Colon (tissue), 2 donors: ENCODE measurements around the gene BTG1.
"Not testable (repeated sequence)": the region's sequence is repeated elsewhere in the genome, so short reads cannot be mapped to it uniquely, and the experiment has no call there.

Source experiments
- FAIRE-seq: peaks from 2 replicates; lab custom pipeline; 2012; peaks lifted over from hg19 to GRCh38; lab: Jason Lieb, UNC
- donor health status: control.
- donor health status: control.

Gene BTG1

GRCh38 chr12:92147491-92147890, 1.8 kb upstream of the BTG1 start:
- FAIRE-seq = no peak

- no peak for FAIRE-seq
Measured at GRCh38 chr12:92146497-92147224, 1.0 kb upstream of the BTG1 start.

- no peak for FAIRE-seq
Measured at GRCh38 chr12:92145481-92145730, 240 bp downstream of the BTG1 start.

DNA sequence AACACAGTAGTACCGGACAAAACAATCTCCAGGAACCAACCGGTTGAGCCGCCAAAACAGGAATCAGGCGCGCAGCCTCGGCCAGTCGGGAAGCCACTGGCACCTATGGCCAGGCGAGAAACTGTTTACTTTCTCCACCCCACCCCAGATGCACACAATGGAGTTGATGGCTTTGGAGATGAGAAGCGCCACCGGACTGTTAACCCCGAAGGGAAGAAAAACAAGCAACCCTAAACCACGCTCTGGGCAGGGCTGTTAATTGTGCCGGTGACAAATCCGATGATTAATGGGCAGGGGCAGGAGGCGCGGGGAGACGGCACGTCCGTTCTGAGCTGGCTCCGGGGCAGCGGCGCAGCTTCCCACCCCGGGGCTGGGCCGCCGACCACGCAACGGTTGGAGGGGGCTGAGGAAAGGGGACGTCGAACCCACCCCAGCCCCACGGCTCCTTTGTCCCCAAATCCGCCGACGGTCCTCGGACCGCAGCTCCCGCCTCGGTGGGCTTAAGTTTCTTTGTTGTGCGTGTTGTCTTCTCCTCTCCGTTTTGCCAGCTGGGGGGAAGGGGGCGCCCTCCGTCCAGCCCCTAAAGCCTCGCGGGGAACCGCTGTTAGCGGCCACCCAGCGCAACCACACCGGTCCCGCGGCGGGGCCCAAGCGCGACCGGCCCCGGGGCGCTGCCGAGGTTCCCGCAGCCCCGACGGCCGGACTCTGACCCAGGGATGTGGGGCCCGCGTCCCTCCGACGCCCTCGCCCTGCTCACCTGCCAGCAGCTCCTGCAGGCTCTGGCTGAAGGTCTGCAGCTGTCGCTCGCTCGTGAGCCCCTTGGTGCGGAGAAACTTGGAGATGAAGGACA, 790 bp downstream of the BTG1 start:
- FAIRE-seq = no peak

GRCh38 chr12:92143686-92144630, 1.7 kb downstream of the BTG1 start:
- no peak for FAIRE-seq

GRCh38 chr12:92143258-92143657, 2.4 kb downstream of the BTG1 start:
- FAIRE-seq = no peak

DNA sequence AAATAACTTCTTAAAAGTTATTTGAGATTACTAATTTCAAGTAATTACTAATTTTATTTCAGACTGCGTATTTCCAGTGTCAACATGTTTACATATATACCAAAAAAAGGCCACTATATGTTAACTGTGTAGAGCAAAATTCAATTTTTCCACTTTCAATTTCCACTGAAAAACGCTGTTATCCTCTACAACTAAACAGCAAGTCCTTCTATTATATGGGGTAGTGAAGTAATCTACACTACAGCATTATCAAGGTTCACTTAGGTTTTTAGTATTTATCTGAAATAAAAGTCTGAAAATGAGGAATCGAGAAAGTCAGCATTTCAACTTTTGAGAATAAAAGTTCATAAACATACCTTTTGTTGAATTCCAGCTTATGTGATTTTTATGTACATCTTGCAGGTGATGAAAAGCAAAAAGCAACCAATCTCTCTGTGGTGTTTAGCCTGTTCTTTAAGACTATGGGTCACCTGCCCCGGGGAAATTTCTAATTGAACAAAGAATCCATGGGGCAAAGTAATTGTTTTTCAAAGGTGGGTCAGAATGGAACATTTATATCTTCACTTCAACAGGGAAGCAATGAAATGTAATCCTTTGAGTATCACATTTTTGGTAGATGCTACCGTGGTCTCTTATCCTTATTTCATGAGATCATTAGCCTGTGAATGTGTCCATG, 3.3 kb downstream of the BTG1 start:
- no peak for FAIRE-seq

DNA sequence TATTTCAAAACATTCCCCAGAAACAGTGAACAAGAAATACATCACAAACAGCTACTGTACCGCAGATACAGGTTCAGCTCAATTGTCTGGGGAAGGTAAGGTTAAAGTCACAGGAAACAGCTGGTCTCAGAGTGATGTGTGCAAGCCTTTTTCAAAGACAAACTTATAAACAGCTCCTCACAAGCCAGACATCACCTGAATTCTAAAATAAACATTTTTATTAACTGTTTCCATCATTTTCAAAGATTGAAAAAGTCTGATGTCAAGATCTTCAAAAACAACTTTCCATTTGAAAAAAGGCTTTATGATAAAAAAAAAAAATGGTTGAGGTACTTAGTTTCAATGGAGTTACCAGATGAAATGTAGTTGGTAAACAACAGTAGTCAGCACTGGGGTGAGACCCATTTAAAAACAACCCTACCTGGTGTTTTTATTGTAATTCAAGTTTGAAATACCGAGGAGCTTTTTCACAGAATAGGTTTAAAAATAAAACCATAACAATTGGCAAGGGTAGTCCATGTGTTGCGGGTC, 4.0 kb downstream of the BTG1 start:
- no peak for FAIRE-seq

DNA sequence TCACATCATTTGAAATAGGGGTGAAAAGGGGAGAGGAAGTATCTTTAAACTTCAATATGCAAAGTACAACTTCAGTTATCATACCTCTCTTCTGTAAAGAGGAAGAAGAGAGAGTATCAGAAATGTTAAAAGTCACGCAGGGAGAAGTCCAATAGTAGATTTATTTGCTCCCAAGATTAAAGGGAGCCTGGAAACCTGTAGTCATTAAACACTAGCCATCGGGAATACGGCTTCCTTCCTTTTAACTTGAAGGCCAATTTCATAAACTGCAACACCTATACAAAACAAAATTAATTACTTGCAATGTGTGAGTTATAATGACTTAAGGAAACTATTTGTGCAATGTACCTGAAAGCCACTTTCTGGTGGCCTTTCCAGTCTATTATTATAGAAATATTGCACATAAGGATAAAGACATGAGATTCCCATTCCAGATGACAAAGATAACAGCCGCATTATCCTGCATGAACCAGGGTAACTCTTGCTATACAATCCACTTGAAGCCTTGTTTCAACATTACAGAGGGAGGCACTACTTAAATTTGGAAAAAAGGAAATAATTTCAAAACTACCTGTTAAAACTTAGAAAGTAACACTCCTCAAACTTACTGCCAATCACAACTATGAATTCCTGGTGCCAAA, 4.6 kb downstream of the BTG1 start:
- no peak for FAIRE-seq

- FAIRE-seq = no peak
Measured at GRCh38 chr12:92140156-92140555, 5.5 kb downstream of the BTG1 start.

DNA sequence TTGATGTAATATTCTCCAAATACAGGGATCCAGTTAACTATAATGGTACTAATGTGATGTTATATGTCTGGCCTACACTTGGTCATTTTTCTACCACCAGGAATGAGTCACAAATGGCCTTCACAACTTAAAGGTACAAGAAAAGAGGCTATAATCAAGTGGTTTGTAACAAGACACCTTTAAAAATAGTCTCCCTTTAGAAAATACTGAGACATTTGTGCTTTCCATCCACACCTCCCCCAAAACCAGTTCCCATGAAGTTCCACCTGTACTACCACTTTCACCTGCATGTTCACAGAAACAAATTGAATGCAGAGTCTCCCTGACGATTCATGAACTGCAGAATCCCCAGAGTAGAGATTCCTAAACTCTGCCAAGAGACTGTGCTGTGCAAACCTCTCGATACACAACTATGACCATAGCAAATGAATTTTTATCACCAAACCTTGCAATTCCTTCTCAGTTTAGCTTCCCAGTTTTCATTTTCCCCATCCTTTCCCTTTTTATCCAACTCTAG, 6.0 kb downstream of the BTG1 start:
- FAIRE-seq = no peak

DNA sequence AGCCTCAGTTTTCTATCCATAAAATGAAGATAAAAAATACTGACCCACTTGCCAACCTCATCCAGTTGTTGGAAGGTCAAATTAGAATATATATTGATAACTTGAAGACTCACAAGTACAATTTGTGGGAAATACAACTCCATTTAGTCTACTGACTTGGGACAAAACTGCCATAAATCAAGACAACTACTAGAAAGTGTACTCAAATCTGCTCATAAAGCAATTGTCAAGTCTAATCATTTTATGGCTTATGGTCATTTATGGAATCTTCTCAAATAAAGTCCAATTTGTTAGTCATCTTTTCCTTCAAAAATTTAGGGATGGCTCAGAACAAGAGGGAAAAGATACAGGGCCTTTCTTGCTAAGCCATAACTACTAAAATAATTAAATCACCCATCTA, 7.0 kb downstream of the BTG1 start:
- FAIRE-seq = no peak

DNA sequence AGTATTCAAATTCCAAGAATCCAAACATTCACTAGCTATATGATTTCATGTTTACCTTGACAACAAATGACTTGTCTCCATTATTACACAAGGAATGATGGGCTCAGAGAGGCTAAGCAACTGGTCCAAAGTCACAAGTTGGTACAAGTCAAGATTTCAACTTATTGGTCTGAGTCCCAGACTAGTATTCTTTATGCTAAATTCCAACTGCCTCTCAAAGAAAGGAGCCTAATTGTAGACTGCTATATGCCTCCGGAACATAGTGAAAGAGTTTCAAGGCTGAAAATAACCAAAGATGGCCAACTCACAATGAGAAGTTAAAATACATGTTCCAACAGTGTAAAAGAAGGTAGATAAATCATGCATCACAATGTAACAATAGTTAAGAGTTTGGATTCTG, 7.5 kb downstream of the BTG1 start:
- FAIRE-seq = no peak

GRCh38 chr12:92136965-92137721, 8.5 kb downstream of the BTG1 start:
- FAIRE-seq = no peak

- no peak for FAIRE-seq
Measured at GRCh38 chr12:92136026-92136730, 9.5 kb downstream of the BTG1 start.

GRCh38 chr12:92135541-92135940, 10.1 kb downstream of the BTG1 start:
- FAIRE-seq = not testable (repeated sequence)

DNA sequence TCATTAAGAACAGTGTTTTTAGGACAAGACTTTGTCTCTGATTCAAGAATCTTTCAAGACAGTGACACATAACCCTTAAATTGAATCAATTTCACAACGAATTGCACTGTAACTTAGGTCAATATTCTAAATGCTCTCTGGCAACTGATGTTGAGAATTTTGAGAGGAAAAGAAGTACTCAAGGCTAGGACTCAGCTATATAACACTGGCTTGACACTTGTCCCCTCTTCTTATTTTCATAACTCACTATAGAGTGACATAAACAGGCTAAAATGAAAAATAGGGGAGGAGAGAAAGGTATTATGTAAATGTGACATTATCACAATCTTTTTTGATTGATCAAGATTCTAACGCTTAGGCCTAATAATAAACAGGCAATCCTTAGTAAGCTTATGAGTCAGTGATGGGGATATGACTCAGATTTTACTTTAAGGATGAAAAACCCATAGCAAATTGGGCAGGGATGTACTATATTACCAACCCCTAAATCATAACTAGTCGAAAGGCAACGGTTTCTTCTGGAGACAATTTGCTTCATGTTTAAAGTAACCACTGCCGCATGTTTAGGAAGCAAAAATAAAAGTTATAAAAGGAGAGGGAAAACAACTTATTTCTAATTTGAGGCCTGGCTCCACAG, 10.9 kb downstream of the BTG1 start:
- no peak for FAIRE-seq

GRCh38 chr12:92133795-92134637, 11.6 kb downstream of the BTG1 start:
- FAIRE-seq = no peak
